ENCODE results near the gene DOK6. TPM values are rescaled to one million over a fixed set of nuclear protein-coding genes. Genes with fewer than 3 reads are reported as not detected.

Gene DOK6
- total RNA-seq, 1 donor from 2014 or later, result not detected

DNA sequence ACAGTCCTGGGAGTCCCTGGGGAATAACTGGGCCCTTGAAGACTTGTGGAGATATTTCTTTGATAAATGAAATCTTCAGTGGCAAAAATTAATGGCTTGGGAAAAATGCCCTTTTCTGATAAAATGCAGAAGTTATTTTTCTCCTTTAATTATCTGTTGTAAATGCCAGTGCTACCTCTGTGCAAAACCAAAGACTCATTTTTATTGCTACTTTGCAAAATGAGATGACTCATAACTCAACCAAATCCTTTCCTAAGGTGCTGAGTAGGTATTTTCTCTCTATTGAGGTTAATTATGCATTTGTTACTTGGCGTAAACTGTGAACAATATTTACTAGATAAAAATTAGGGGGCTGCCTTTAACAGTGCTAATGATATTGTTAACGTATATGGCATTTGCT lies 163.9 kb downstream of the DOK6 start:
- intact Hi-C loops (cut with DNase I), result no loop called here
- Histone ChIP-seq H3K4me1 (no peaks in the 10 kb centered on the region), H3K36me3 (no peaks in the 10 kb centered on the region), H3K27me3 (no peaks in the 10 kb centered on the region), H3K4me3 (no peak overlapping the region), H3K9me3 (no peaks in the 10 kb centered on the region), H3K27ac (no peak overlapping the region)
- DNase-seq (ENCODE audit: low spot score in 2 of 2), result no peak
- TF ChIP-seq, protein P1, sequence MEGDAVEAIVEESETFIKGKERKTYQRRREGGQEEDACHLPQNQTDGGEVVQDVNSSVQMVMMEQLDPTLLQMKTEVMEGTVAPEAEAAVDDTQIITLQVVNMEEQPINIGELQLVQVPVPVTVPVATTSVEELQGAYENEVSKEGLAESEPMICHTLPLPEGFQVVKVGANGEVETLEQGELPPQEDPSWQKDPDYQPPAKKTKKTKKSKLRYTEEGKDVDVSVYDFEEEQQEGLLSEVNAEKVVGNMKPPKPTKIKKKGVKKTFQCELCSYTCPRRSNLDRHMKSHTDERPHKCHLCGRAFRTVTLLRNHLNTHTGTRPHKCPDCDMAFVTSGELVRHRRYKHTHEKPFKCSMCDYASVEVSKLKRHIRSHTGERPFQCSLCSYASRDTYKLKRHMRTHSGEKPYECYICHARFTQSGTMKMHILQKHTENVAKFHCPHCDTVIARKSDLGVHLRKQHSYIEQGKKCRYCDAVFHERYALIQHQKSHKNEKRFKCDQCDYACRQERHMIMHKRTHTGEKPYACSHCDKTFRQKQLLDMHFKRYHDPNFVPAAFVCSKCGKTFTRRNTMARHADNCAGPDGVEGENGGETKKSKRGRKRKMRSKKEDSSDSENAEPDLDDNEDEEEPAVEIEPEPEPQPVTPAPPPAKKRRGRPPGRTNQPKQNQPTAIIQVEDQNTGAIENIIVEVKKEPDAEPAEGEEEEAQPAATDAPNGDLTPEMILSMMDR (IDR thresholded peaks at IDR 0.05), result no peak

DNA sequence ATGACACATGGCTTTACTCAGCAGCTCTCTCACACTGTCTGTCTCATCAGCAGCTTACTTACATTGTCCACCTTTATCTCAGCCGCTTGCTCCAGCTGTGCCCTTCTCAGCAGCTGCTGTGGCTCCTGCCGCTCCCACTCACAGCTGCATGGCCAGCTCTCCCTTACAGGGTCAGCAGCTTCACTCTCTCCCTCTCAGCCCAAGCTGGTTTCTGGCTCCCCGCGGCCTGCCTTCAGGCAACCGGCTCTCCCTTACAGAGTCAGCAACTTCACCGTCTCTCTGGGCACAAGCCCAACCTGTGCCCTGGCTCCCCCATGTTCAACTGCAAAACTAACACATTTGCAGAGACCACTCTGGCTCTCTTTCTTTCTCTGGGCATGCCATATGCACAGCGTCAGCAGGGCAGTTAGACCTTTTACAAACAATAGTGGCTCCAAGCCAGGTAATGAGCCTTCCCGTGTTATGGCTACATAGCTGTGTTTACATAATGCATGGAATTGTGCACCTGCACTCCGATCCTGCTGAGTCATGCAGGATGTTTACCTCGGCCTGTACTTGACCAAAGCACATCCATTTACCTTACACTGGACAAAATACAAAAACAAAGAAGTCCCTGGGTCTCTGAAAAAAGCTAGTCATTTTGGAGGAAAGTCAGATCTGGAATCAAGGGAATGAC lies 167.3 kb downstream of the DOK6 start:
- intact Hi-C loops (cut with DNase I), result no loop called here
- no peak for DNase-seq (ENCODE audit: low spot score in 2 of 2)
- Histone ChIP-seq H3K36me3 (no peaks in the 10 kb centered on the region), H3K27me3 (no peaks in the 10 kb centered on the region), H3K4me3 (no peak overlapping the region), H3K9me3 (no peaks in the 10 kb centered on the region), H3K27ac (no peak overlapping the region), H3K4me1 (no peaks in the 10 kb centered on the region)
- TF ChIP-seq, protein P1 (IDR thresholded peaks at IDR 0.05), result no peak

DNA sequence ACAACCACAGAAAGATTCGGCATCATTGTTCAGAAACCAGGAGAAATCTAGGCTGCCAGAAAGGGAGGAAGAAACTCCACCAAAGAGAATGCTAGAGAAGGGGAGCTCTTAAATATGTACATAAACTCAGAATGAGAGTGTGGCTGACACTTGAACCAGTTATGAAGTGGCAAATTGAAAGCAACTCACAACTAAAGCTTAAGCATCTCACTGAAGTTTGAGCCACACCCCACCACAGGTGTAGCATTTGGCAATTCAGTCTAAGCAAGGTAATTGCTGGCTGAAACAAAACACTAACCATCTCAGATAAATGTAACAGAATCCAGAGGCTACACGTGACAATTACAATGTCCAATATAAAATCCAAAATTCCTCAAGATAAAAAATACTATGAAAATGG lies 168.4 kb downstream of the DOK6 start:
- no peaks in the 10 kb centered on the region for H3K27me3 ChIP-seq
- no peaks in the 10 kb centered on the region for H3K9me3 ChIP-seq
- H3K27ac ChIP-seq, result no peak overlapping the region
- intact Hi-C loops (cut with DNase I), result no loop called here
- TF ChIP-seq, protein P1 (IDR thresholded peaks at IDR 0.05), result no peak
- H3K36me3 ChIP-seq, result no peaks in the 10 kb centered on the region
- no peak overlapping the region for H3K4me3 ChIP-seq
- no peak for DNase-seq (ENCODE audit: low spot score in 2 of 2)
- no peaks in the 10 kb centered on the region for H3K4me1 ChIP-seq

DNA sequence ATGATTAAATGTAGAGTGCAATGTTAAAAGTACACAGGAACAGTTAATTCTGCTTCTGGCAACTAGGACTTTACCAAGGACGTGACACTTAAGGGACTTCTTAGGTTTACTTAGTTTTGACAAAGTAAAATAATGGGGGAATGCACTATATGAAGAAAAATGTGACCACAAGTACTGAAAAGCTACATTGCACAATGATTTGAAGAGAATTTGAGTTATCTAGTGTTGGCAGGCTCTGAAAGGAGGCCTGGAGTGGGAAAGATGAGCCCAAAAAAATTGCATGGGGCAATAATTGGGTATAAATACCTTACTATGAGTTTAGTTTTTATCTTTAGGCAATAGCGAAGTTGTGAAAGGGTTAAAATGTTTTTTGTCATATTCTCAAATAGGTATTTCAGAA lies 173.7 kb downstream of the DOK6 start:
- H3K27ac ChIP-seq, result no peak overlapping the region
- no peaks in the 10 kb centered on the region for H3K27me3 ChIP-seq
- no peak overlapping the region for H3K4me3 ChIP-seq
- no peak for DNase-seq (ENCODE audit: low spot score in 2 of 2)
- no peaks in the 10 kb centered on the region for H3K36me3 ChIP-seq
- TF ChIP-seq, protein P1 (IDR thresholded peaks at IDR 0.05), result no peak
- H3K9me3 ChIP-seq, result no peaks in the 10 kb centered on the region
- intact Hi-C loops (cut with DNase I), result no loop called here
- no peaks in the 10 kb centered on the region for H3K4me1 ChIP-seq

DNA sequence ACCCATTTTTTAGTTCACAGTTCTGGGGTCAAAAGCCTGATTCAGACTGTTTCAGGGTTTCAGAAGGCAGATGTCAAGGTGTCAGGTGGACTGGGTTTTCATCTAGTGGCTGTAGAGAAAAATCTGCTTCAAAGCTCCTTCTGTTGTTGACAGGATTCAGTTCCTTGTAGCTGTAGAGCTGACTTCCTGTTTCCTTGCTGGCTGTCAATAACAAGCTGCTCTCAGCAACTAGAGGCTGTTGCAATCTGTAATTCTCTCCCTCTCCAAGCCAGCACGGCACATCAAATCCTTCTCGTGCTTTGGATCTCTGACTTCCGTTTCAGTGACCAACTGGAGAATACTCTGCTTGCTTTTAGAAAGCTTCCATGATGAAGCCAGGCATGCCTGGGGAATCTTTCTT lies 179.4 kb downstream of the DOK6 start:
- no peak overlapping the region for H3K27ac ChIP-seq
- intact Hi-C loops (cut with DNase I), result no loop called here
- TF ChIP-seq, protein P1 (IDR thresholded peaks at IDR 0.05), result no peak

DNA sequence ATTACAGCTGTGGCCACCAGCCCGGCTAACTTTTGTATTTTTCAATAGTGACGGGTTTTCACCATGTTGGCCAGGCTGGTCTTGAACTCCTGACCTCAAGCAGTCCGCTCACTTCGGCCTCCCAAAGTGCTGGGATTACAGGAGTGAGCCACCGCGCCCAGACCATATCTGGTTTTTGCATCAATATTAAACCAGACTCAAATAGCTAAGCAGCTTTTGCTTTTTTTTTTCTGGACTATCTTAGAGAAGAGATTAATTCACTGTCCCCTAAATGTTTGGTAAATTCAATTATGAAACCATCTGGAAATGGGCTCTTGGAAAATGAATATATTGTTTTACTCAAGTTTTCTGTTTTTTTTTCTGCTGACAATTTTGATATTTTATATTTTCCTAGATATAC lies 183.7 kb downstream of the DOK6 start:
- Histone ChIP-seq H3K9me3 (no peaks in the 10 kb centered on the region), H3K4me3 (no peak overlapping the region), H3K27me3 (no peaks in the 10 kb centered on the region), H3K36me3 (no peaks in the 10 kb centered on the region), H3K27ac (no peak overlapping the region), H3K4me1 (no peaks in the 10 kb centered on the region)
- DNase-seq (ENCODE audit: low spot score in 2 of 2), result no peak
- TF ChIP-seq, protein P1 (IDR thresholded peaks at IDR 0.05), result no peak
- intact Hi-C loops (cut with DNase I), result no loop called here

More for the DNA sequence above, 179.4 kb downstream of the DOK6 start:
- no peaks in the 10 kb centered on the region for H3K9me3 ChIP-seq
- H3K4me3 ChIP-seq, result no peak overlapping the region
- H3K27me3 ChIP-seq, result no peaks in the 10 kb centered on the region
- DNase-seq (ENCODE audit: low spot score in 2 of 2), result no peak
- H3K36me3 ChIP-seq, result no peaks in the 10 kb centered on the region
- H3K4me1 ChIP-seq, result no peaks in the 10 kb centered on the region
